MM.1S (cell line): ENCODE data around the gene FAAP100.
"Not testable (repeated sequence)": the region's sequence is repeated elsewhere in the genome, so short reads cannot be mapped to it uniquely, and the experiment has no call there.

Source experiments
- DNase-seq: peaks from one replicate; pipeline ENCODE4 v3.0.0-alpha.2; 2015
- H2AFZ ChIP-seq: fragments of 300-600 bp; sonication (generic); 2 replicates; pipeline ENCODE4 v1.6.0; 2016; ENCODE audit warnings: antibody characterized with exemption, low read length
- H3F3A ChIP-seq: fragments of 300-600 bp; sonication (generic); 2 replicates; pipeline ENCODE4 v1.6.1; 2016; ENCODE audit warnings: mild to moderate bottlenecking, antibody characterized with exemption, low read length, moderate library complexity, mixed read lengths; ENCODE audit not compliant: insufficient read depth
- H3K27ac ChIP-seq: fragments of 300-600 bp; sonication (generic); 2 replicates; pipeline ENCODE4 v1.5.1; 2016; ENCODE audit warnings: mild to moderate bottlenecking, low read length
- H3K27me3 ChIP-seq: fragments of 300-600 bp; sonication (generic); replicated peaks from 2 replicates; pipeline ENCODE4 v1.6.0; 2016; ENCODE audit warnings: low read length; ENCODE audit not compliant: insufficient read depth
- H3K36me3 ChIP-seq: fragments of 300-600 bp; sonication (generic); replicated peaks from 2 replicates; pipeline ENCODE4 v1.6.1; 2016; ENCODE audit warnings: mild to moderate bottlenecking, low read length, mixed read lengths; ENCODE audit not compliant: insufficient read depth
- H3K4me1 ChIP-seq: fragments of 300-600 bp; sonication (generic); 2 replicates; pipeline ENCODE4 v1.6.1; 2016; ENCODE audit warnings: low read length, mixed read lengths
- H3K4me2 ChIP-seq: fragments of 300-600 bp; sonication (generic); 2 replicates; pipeline ENCODE4 v1.6.0; 2016; ENCODE audit warnings: low read depth, low read length
- H3K4me3 ChIP-seq: fragments of 300-600 bp; sonication (generic); 2 replicates; pipeline ENCODE4 v1.5.1; 2016; ENCODE audit warnings: low read length, mixed read lengths
- H3K79me2 ChIP-seq: fragments of 300-600 bp; sonication (generic); 2 replicates; pipeline ENCODE4 v1.6.1; 2016; ENCODE audit warnings: mixed run types, low read length, mixed read lengths
- H3K9ac ChIP-seq: fragments of 300-600 bp; sonication (generic); 2 replicates; pipeline ENCODE4 v1.6.1; 2016; ENCODE audit warnings: low read length, mixed read lengths
- H3K9me2 ChIP-seq: fragments of 300-600 bp; sonication (generic); replicated peaks from 2 replicates; pipeline ENCODE4 v1.6.1; 2016; ENCODE audit warnings: mild to moderate bottlenecking, low read length, mixed read lengths; ENCODE audit not compliant: insufficient read depth
- H3K9me3 ChIP-seq: fragments of 300-600 bp; sonication (generic); replicated peaks from 2 replicates; pipeline ENCODE4 v1.6.1; 2016; ENCODE audit warnings: mild to moderate bottlenecking, low read length, mixed read lengths; ENCODE audit not compliant: insufficient read depth
- H4K20me1 ChIP-seq: fragments of 300-600 bp; sonication (generic); 2 replicates; pipeline ENCODE4 v1.6.1; 2016; ENCODE audit warnings: mild to moderate bottlenecking, low read length, moderate library complexity, mixed read lengths; ENCODE audit not compliant: insufficient read depth
- EZH2 ChIP-seq: fragments of 300-600 bp; sonication (generic); optimal IDR thresholded peaks from 2 replicates; pipeline ENCODE3; 2017; ENCODE audit warnings: low read depth, mild to moderate bottlenecking, antibody characterized with exemption, low read length, mixed read lengths
- EZH2phosphoT487 ChIP-seq: fragments of 300-600 bp; sonication (generic); IDR thresholded peaks from 2 replicates; pipeline ENCODE4 v1.6.1; 2018; ENCODE audit warnings: antibody characterized with exemption, low read length
- TF ChIP-seq, protein P1 (sequence below): fragments of 300-600 bp; sonication (generic); IDR thresholded peaks from 2 replicates; pipeline ENCODE4 v1.5.1; 2016; ENCODE audit warnings: antibody characterized with exemption, low read length, mixed read lengths

FAAP100 gene

DNA sequence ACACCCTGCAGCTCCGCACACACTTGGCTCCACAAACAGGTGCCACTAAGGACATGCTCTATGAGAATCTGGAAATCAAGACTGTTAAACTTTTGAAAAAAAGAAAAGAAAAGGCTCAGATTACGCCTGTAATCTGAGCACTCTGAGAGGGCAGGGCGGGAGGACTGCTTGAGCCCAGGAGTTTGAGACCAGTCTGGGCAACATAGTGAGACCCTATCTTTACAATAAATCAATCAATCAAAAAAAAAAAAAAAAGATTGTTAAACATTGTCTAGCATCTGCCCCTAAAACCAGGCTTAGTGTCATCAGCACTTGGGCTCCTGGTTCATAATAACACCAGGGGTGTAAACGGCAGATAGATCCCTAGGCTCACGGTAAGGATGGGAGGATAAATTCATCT, 37.5 kb upstream of the FAAP100 start:
- no peaks in the 10 kb centered on the region for H3K27me3 ChIP-seq
- H3K9me2 ChIP-seq: no peaks in the 10 kb centered on the region
- H3K4me3 ChIP-seq: no peak overlapping the region
- H3K4me1 ChIP-seq: no peaks in the 10 kb centered on the region
- no peaks in the 10 kb centered on the region for H3F3A ChIP-seq
- H3K79me2 ChIP-seq: peaks cover 28% of the 10 kb centered on the region
- H3K9me3 ChIP-seq: no peaks in the 10 kb centered on the region
- H3K9ac ChIP-seq: no peak overlapping the region
- H3K36me3 ChIP-seq: peaks cover 9% of the 10 kb centered on the region
- DNase-seq: no peak
- no peak overlapping the region for H2AFZ ChIP-seq
- no peak overlapping the region for H3K27ac ChIP-seq
- no peaks in the 10 kb centered on the region for H4K20me1 ChIP-seq
- TF ChIP-seq, protein P1, sequence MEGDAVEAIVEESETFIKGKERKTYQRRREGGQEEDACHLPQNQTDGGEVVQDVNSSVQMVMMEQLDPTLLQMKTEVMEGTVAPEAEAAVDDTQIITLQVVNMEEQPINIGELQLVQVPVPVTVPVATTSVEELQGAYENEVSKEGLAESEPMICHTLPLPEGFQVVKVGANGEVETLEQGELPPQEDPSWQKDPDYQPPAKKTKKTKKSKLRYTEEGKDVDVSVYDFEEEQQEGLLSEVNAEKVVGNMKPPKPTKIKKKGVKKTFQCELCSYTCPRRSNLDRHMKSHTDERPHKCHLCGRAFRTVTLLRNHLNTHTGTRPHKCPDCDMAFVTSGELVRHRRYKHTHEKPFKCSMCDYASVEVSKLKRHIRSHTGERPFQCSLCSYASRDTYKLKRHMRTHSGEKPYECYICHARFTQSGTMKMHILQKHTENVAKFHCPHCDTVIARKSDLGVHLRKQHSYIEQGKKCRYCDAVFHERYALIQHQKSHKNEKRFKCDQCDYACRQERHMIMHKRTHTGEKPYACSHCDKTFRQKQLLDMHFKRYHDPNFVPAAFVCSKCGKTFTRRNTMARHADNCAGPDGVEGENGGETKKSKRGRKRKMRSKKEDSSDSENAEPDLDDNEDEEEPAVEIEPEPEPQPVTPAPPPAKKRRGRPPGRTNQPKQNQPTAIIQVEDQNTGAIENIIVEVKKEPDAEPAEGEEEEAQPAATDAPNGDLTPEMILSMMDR: no peak
- TF ChIP-seq EZH2phosphoT487 (no peak), EZH2 (no peak)
- H3K4me2 ChIP-seq: no peak overlapping the region

DNA sequence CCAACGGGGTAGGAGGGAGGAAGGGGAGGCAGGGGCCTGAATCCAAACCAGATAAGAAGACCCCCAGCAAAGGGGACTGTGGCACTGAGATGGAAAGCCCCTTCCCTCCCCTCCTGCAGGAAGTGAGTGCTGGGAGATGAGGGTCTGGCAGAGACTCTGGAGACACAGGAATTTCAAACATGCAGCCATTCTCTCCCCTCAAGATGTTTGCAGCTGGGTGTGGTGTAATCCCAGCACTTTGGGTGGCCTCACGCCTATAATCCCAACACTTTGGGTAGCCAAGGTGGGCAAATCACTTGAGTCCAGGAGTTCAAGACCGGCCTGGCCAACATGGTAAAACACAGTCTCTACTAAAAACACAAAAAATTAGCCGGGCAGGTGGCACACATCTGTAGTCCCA, 33.9 kb upstream of the FAAP100 start:
- no peak overlapping the region for H3K9ac ChIP-seq
- H3F3A ChIP-seq: no peaks in the 10 kb centered on the region
- no peaks in the 10 kb centered on the region for H3K9me2 ChIP-seq
- no peaks in the 10 kb centered on the region for H3K27me3 ChIP-seq
- no peak for DNase-seq
- no peak overlapping the region for H2AFZ ChIP-seq
- H4K20me1 ChIP-seq: no peaks in the 10 kb centered on the region
- H3K36me3 ChIP-seq: peaks cover 6% of the 10 kb centered on the region; the same call in 1 of the 2 replicates
- no peaks in the 10 kb centered on the region for H3K4me1 ChIP-seq
- no peak overlapping the region for H3K4me3 ChIP-seq
- TF ChIP-seq, protein P1: no peak
- TF ChIP-seq EZH2 (no peak), EZH2phosphoT487 (no peak)
- H3K9me3 ChIP-seq: no peaks in the 10 kb centered on the region
- H3K4me2 ChIP-seq: no peak overlapping the region
- peaks cover 26% of the 10 kb centered on the region for H3K79me2 ChIP-seq
- no peak overlapping the region for H3K27ac ChIP-seq

DNA sequence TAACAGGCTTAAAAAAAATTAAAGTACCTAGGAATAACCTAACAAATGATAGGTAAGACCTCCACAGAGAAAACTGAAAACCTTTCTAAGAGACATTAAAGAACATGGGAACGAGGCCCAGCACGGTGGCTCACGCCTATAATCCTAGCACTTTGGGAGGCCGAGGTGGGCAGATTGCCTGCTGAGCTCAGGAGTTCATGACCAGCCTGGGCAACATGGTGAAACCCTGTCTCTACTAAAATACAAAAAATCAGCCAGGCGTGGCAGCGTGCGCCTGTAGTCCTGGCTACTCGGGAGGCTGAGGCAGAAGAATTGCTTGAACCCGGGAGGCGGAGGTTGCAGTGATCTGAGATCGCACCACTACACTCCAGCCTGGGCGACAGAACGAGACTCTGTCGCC, 32.6 kb upstream of the FAAP100 start:
- not testable (repeated sequence) for H3F3A ChIP-seq, H2AFZ ChIP-seq, H3K27ac ChIP-seq, H3K9me3 ChIP-seq, H4K20me1 ChIP-seq, DNase-seq, H3K9ac ChIP-seq, H3K9me2 ChIP-seq, H3K4me3 ChIP-seq, H3K27me3 ChIP-seq, H3K36me3 ChIP-seq, H3K4me2 ChIP-seq, H3K4me1 ChIP-seq
- H3K79me2 ChIP-seq: peaks cover 34% of the 10 kb centered on the region

DNA sequence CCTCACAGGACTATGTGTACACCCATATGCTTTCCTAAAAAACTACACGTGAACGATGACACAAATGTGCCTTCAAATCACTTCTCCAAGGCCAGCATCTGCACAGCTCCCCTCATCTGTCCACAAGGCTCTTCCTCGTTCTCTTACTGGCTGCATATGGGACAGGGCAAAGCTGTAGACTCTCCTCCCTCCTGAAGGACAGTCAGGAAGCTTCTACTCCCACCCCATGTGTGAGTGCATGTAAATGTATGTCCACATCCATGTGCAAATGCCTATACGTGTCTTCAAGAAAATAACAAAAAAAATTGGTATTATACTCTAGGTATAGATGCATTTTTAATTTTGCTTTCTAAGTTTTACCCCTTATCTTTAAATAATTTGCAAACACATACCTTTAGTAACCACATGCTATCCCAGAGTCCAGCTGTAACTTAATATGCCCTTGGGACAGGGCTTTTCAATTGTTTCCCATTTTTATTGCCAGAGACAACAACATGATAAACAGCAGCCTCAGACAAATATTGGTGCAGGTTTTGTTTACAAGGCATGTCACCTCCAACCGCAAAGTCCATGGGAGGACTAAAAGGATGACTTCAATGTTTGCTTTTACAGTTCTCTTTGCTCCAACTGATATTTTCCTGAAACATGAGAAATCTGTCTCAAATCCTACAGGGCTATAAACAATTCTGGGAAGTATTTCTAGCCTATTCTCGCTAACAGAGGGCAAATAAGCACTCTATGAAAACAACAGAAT, 31.6 kb upstream of the FAAP100 start:
- no peak for DNase-seq
- no peaks in the 10 kb centered on the region for H4K20me1 ChIP-seq

More for the DNA sequence above, 31.6 kb upstream of the FAAP100 start:
- Histone ChIP-seq H3K4me3 (no peak overlapping the region), H3K36me3 (peaks cover 3% of the 10 kb centered on the region; the same call in 1 of the 2 replicates), H3K4me1 (no peaks in the 10 kb centered on the region), H3K9me3 (no peaks in the 10 kb centered on the region), H2AFZ (no peak overlapping the region), H3K27me3 (no peaks in the 10 kb centered on the region), H3K27ac (no peak overlapping the region), H3K9me2 (no peaks in the 10 kb centered on the region), H3K4me2 (no peak overlapping the region), H3K79me2 (peaks cover 40% of the 10 kb centered on the region), H3K9ac (no peak overlapping the region), H3F3A (no peaks in the 10 kb centered on the region)
- no peak for TF ChIP-seq EZH2
- TF ChIP-seq EZH2phosphoT487: no peak
- TF ChIP-seq, protein P1: no peak
